Activated T-cell treated with anti-CD3 and anti-CD28 coated beads, Interleukin-2, amount 50 U/mL, for 24 hours (primary cell): ENCODE data around the gene TRIM46.
"Not testable (repeated sequence)": the region's sequence is repeated elsewhere in the genome, so short reads cannot be mapped to it uniquely, and the experiment has no call there.

Experiments
- DNase-seq: peaks from one replicate; pipeline ENCODE4 v3.0.0-alpha.2; 2020
- H3K27ac Mint-ChIP-seq: 2 replicates; pipeline ENCODE4 v1.8.0; 2020; ENCODE audit warnings: mild to moderate bottlenecking, mixed read lengths
- H3K27me3 Mint-ChIP-seq: 2 replicates; pipeline ENCODE4 v1.8.0; 2020; ENCODE audit warnings: mixed read lengths
- H3K36me3 Mint-ChIP-seq: 2 replicates; pipeline ENCODE4 v1.8.0; 2020; ENCODE audit warnings: low read depth, mixed read lengths
- H3K4me1 Mint-ChIP-seq: 2 replicates; pipeline ENCODE4 v1.8.0; 2020; ENCODE audit warnings: low read depth, mixed read lengths
- H3K4me3 Mint-ChIP-seq: 2 replicates; pipeline ENCODE4 v1.8.0; 2020; ENCODE audit warnings: mild to moderate bottlenecking, moderate library complexity, mixed read lengths
- H3K9me3 Mint-ChIP-seq: 2 replicates; pipeline ENCODE4 v1.8.0; 2020; ENCODE audit warnings: mixed read lengths

Gene TRIM46

DNA sequence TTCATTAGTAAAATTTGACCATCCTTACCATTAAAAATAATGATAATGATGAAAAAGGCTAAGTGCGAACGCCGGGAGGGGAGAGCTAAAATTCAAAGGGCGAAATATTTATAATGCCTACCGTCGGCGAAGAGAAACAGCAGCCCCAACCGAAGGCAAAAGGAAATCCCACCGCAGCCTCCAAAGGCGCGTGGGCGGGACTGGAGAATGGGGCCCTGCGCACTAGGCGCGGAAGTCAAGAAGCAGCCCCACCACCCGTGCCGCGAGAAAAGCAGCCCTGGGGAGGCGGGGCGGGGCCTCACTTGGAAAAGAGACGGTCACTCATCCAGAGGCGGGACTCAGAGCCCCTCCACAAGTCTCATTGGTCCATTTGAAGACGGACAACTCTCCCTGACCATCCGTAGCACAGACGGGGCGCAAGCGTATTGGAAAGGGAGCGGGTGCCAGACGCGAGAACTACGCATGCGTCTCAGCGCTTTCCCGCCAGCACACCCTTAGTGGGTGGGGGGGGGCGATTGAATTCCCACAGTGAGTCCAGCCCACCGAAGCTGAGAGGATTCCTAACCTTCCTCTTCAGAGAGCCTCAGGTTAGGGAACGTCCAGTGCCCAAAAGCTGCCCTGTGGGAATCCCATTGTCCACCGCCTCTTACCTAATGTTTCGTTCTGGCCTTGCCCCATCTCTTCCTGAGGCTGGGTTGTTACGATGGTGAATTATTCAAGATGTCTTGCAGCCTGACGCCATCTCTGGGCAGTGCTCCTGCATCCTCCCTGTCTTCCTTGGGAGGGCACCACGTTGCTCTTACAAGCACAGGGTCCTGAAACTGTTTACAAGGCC is 53.8 kb downstream of the TRIM46 start:
- H3K27ac Mint-ChIP-seq: peak overlapping the region; percentile 95
- H3K27me3 Mint-ChIP-seq: no peaks in the 10 kb centered on the region
- peaks cover 41% of the 10 kb centered on the region for H3K4me1 Mint-ChIP-seq
- H3K9me3 Mint-ChIP-seq: no peaks in the 10 kb centered on the region
- H3K4me3 Mint-ChIP-seq: peak overlapping the region; percentile 90
- H3K36me3 Mint-ChIP-seq: peaks cover 40% of the 10 kb centered on the region
- peak; percentile 100 for DNase-seq

DNA sequence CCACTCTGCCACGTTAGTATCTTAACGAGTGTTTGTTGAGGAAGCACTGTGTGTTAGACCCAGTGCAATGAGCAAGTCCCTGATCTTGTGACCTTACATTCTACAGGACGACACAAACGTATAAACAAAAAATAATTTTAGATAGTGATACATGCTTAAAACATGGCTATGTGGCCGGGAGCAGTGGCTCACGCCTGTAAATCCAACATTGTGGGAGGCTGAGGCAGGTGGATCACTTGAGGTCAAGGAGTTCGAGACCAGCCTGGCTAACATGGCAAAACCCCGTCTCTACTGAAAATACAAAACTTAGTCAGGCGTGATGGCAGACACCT is 54.4 kb downstream of the TRIM46 start:
- Mint-ChIP-seq H3K27ac (peak overlapping the region; percentile 95), H3K36me3 (peaks cover 38% of the 10 kb centered on the region), H3K9me3 (no peaks in the 10 kb centered on the region), H3K27me3 (no peaks in the 10 kb centered on the region), H3K4me1 (peaks cover 40% of the 10 kb centered on the region), H3K4me3 (peak overlapping the region; percentile 90)
- DNase-seq: no peak

DNA sequence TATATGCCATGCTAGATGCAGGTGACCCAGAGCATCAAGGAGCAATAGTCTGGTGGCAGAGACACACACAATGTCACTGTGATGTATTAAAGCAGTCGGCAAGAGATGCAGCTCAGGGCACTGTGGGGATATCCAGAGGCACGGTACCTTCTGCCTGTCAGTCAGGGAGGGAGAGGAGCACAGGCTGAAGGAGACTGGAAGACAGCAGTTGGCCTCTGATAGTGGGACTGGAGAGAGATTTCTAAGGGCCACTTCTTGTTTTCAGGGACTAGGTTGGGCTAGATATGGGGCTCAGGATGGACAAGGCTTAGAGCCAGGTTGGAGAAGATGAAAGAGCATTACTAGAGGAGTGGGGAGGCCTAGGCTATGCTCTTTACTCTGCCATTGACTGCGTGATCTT is 57.7 kb downstream of the TRIM46 start:
- not testable (repeated sequence) for H3K27ac Mint-ChIP-seq, DNase-seq, H3K27me3 Mint-ChIP-seq, H3K9me3 Mint-ChIP-seq, H3K4me3 Mint-ChIP-seq
- Mint-ChIP-seq H3K36me3 (peaks cover 20% of the 10 kb centered on the region), H3K4me1 (peaks cover 25% of the 10 kb centered on the region)

DNA sequence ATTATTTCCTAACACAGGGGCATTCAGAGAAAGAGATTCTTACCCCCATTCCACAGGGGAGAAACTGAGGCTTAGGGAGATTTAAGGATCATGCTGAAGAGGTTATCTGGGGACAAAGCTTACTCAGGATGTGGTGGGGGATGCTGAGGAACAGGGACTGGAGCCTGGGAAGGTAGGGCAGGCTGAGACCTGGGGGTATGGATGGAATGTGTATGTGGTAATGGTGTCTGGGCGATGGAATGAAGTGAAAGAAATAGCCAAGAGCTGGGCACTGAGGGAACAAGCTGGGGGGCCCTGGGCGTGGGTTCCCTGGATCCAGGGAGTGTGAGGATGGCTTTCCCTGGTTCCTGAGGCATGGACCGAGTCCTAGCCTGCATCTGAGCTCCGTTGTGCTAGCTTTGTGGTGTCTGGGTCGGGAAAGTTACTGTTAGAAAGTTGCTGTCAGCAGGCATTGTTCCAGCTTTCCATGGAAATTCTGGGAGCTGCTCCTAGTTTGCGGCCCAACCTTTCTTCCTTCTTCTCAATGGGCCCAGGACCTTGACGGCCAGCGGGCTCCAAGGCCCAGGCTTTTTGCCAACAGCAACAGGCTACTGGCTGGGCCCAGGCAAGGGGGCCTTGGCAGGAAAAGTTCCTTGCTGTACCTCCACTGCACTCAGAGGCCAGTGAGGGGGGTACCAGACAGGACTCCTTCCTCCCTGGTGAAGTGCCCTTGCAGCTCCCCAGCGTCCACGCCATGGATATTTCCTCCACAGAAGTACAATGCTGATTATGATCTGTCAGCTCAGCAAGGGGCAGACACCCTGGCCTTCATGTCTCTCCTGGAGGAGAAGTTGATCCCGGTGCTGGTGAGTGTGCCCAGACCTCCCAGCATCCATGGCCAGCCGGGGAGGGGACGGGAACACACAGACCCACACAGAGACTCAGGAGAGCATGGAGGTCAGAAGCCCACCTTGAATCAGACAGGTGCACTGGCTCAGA is 58.6 kb downstream of the TRIM46 start:
- H3K27me3 Mint-ChIP-seq, DNase-seq, H3K9me3 Mint-ChIP-seq, H3K4me3 Mint-ChIP-seq, H3K27ac Mint-ChIP-seq: not testable (repeated sequence)
- Mint-ChIP-seq H3K36me3 (peaks cover 19% of the 10 kb centered on the region), H3K4me1 (peaks cover 19% of the 10 kb centered on the region)

DNA sequence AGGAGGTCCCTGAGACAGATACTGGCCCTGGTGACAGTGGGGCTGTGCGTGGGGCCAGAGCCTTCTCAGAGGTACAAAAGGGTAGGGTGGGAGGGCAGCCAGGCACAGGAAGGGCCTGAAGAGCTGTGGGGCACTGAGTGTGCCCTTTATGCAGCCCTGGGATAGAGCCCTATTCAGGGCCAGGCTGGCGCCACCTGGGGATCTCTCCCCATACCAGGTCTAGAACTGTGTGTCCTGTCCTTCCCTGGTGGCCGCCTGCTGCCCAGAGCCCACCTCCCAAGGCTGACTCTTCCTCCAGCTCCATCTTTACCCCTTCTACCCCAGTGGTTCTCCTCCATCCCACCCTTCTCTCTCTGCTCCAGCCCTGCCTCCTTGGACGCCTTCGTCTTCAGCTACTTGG is 59.9 kb downstream of the TRIM46 start:
- H3K9me3 Mint-ChIP-seq, H3K4me3 Mint-ChIP-seq, H3K4me1 Mint-ChIP-seq, H3K27ac Mint-ChIP-seq, DNase-seq, H3K27me3 Mint-ChIP-seq: not testable (repeated sequence)
- peaks cover 28% of the 10 kb centered on the region for H3K36me3 Mint-ChIP-seq
